NCI-H1694 treated with DMSO at 0.1 percent for 48 hours (cell line): ENCODE measurements around the gene ASMT.
"Not testable (repeated sequence)": the region's sequence is repeated elsewhere in the genome, so short reads cannot be mapped to it uniquely, and the experiment has no call there.

Experiments
- DNase-seq: peaks from one replicate; lab custom pipeline; 2025; lab: John Stamatoyannopoulos, UW

Gene ASMT

GRCh38 chrX:1597345-1598020 is 17.4 kb upstream of the ASMT start:
- DNase-seq: no peak

- no peak for DNase-seq
These were observed 16.6 kb upstream of the ASMT start for GRCh38 chrX:1598021-1598875.

GRCh38 chrX:1598876-1599790 is 15.7 kb upstream of the ASMT start:
- DNase-seq: no peak

- no peak for DNase-seq
These were observed 15.0 kb upstream of the ASMT start for GRCh38 chrX:1599791-1600405.

GRCh38 chrX:1600406-1601050 is 14.3 kb upstream of the ASMT start:
- DNase-seq: no peak

GRCh38 chrX:1601051-1601767 is 13.7 kb upstream of the ASMT start:
- no peak for DNase-seq

GRCh38 chrX:1601768-1602085 is 13.1 kb upstream of the ASMT start:
- no peak for DNase-seq

- DNase-seq: no peak
These were observed 12.6 kb upstream of the ASMT start for GRCh38 chrX:1602299-1602698.

- DNase-seq: no peak
These were observed 8.4 kb upstream of the ASMT start for GRCh38 chrX:1606496-1606895.

- no peak for DNase-seq
These were observed 5.5 kb upstream of the ASMT start for GRCh38 chrX:1609311-1609710.

- no peak for DNase-seq
These were observed 5.1 kb upstream of the ASMT start for GRCh38 chrX:1609762-1610161.

- no peak for DNase-seq
These were observed 4.7 kb upstream of the ASMT start for GRCh38 chrX:1610166-1610565.

- DNase-seq: no peak
These were observed 4.1 kb upstream of the ASMT start for GRCh38 chrX:1610736-1611135.

- no peak for DNase-seq
These were observed 2.1 kb upstream of the ASMT start for GRCh38 chrX:1612641-1613286.

GRCh38 chrX:1618689-1619088 is 3.8 kb downstream of the ASMT start:
- DNase-seq: no peak

- no peak for DNase-seq
These were observed 8.8 kb downstream of the ASMT start for GRCh38 chrX:1623691-1624090.

GRCh38 chrX:1624158-1624860 is 9.4 kb downstream of the ASMT start:
- DNase-seq: not testable (repeated sequence)

GRCh38 chrX:1624861-1625215 is 10.0 kb downstream of the ASMT start:
- DNase-seq: not testable (repeated sequence)

GRCh38 chrX:1629244-1629643 is 14.4 kb downstream of the ASMT start:
- DNase-seq: no peak

GRCh38 chrX:1646009-1646408 is 31.1 kb downstream of the ASMT start:
- DNase-seq: no peak
